Natural killer cell (primary cell): ENCODE measurements around the gene SIGLEC5. TPM values are rescaled to one million over a fixed set of nuclear protein-coding genes. Genes with fewer than 3 reads are reported as not detected.

ENCODE experiments used
- ATAC-seq, 3 donors: fragments of 150-1000 bp in 2 of 3; fragments of 200-7000 bp in 1 of 3; cut with Tn5 transposase; 1 replicate in 1 of 3; 2 replicates in 2 of 3; pipeline ENCODE4 v1.10.0; 2021; ENCODE audit warnings: mild to moderate bottlenecking in 2 of 3, moderate library complexity in 2 of 3
- DNase-seq, 2 donors: peaks; one replicate each; pipeline versions ENCODE4 v3.0.0 to v3.0.0-alpha.2; 2013 to 2021; ENCODE audit warnings: mixed read lengths in 1 of 2
- H3K27ac ChIP-seq: one replicate; pipeline ENCODE4 v1.5.1; 2013; ENCODE audit warnings: mild to moderate bottlenecking, low read length
- H3K27me3 ChIP-seq: one replicate; pipeline ENCODE4 v1.6.1; 2013; ENCODE audit warnings: low read length; ENCODE audit not compliant: control insufficient read depth, insufficient read depth
- H3K36me3 ChIP-seq: one replicate; pipeline ENCODE4 v1.6.1; 2013; ENCODE audit warnings: low read length; ENCODE audit not compliant: control insufficient read depth, insufficient read depth
- H3K4me1 ChIP-seq: one replicate; pipeline ENCODE4 v1.6.1; 2013; ENCODE audit warnings: low read length; ENCODE audit not compliant: control insufficient read depth, insufficient read depth
- H3K4me3 ChIP-seq: one replicate; pipeline ENCODE4 v1.5.1; 2013; ENCODE audit warnings: low read length
- H3K9me3 ChIP-seq: one replicate; pipeline ENCODE4 v1.6.1; 2013; ENCODE audit warnings: low read length; ENCODE audit not compliant: control insufficient read depth, insufficient read depth
- H3K27ac Mint-ChIP-seq, 2 donors: one replicate each; pipeline ENCODE4 v1.8.0; 2022; ENCODE audit warnings: mild to moderate bottlenecking in 2 of 2, mixed read lengths in 2 of 2, moderate library complexity in 1 of 2
- H3K27me3 Mint-ChIP-seq, 2 donors: one replicate each; pipeline ENCODE4 v1.8.0; 2022; ENCODE audit warnings: low read depth in 2 of 2, mixed read lengths in 2 of 2
- H3K36me3 Mint-ChIP-seq: one replicate; pipeline ENCODE4 v1.8.0; 2022; ENCODE audit warnings: mixed read lengths
- H3K4me1 Mint-ChIP-seq, 2 donors: one replicate each; pipeline ENCODE4 v1.8.0; 2022; ENCODE audit warnings: mixed read lengths in 2 of 2
- H3K4me3 Mint-ChIP-seq: one replicate; pipeline ENCODE4 v1.8.0; 2022; ENCODE audit warnings: mild to moderate bottlenecking, moderate library complexity, mixed read lengths
- H3K9me3 Mint-ChIP-seq, 2 donors: one replicate each; pipeline ENCODE4 v1.8.0; 2022; ENCODE audit warnings: mixed read lengths in 2 of 2
- WGBS: methylation state at CpG from one replicate; pipeline ENCODE4 v1.1.7; 2013; ENCODE audit warnings: missing lambda C conversion rate; ENCODE audit not compliant: insufficient coverage; 5-methylcytosine and 5-hydroxymethylcytosine counted together
- intact Hi-C: fragments of 100-400 bp; cut with micrococcal nuclease; formaldehyde crosslinking; loops from one replicate; pipeline ENCODE4 v1.14.2; 2022
- total RNA-seq, 4 donors: library from RNA; stranded (reverse); fragments of 120-200 nt in 1 of 4; gene quantifications; one replicate each; pipeline versions ENCODE4 v1.2.3 to v1.2.4, GENCODE V29; 2013 to 2022
- TF ChIP-seq, protein P1 (sequence below): fragments of 200-600 bp; IDR thresholded peaks from one replicate; pipeline ENCODE4 v1.8.0; 2022; ENCODE audit warnings: antibody characterized with exemption

Gene SIGLEC5
- total RNA-seq, 3 donors from 2014 or later (not counting 1 experiment from before 2014, with no cell fraction given), result 0.54 to 1.0 (median 0.90) TPM

DNA sequence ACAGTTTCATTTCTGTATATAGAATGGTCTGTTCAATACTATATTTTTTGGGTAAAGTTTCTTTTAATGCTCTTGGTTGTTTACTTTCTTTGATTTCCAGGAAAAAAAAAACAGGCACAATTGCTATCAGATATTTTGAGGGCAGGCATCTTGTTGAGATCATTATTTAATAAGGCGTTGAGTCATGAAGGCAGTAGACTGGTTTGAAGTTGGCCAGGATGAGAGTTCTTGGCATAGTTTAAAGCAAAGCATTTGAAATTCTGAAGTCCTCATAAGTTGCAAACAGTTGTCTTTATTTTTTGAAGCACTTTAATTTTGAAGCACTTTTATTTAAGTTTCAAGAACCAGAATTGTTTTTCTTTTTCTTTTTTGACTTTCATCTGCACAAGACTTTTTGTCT, 61.7 kb downstream of the SIGLEC5 start:
- DNase-seq, result no peak
- H3K27ac ChIP-seq, result no peak overlapping the region
- intact Hi-C loops, result no loop called here
- Mint-ChIP-seq H3K27ac (no peak overlapping the region), H3K4me1 (peaks cover 23 to 33% of the 10 kb centered on the region in 2 donors), H3K27me3 (peaks cover 20 to 39% of the 10 kb centered on the region in 2 donors), H3K9me3 (no peaks in the 10 kb centered on the region), H3K36me3 (no peaks in the 10 kb centered on the region), H3K4me3 (no peak overlapping the region)
- H3K4me1 ChIP-seq, result peaks cover 23% of the 10 kb centered on the region
- H3K9me3 ChIP-seq, result no peaks in the 10 kb centered on the region
- TF ChIP-seq, protein P1, sequence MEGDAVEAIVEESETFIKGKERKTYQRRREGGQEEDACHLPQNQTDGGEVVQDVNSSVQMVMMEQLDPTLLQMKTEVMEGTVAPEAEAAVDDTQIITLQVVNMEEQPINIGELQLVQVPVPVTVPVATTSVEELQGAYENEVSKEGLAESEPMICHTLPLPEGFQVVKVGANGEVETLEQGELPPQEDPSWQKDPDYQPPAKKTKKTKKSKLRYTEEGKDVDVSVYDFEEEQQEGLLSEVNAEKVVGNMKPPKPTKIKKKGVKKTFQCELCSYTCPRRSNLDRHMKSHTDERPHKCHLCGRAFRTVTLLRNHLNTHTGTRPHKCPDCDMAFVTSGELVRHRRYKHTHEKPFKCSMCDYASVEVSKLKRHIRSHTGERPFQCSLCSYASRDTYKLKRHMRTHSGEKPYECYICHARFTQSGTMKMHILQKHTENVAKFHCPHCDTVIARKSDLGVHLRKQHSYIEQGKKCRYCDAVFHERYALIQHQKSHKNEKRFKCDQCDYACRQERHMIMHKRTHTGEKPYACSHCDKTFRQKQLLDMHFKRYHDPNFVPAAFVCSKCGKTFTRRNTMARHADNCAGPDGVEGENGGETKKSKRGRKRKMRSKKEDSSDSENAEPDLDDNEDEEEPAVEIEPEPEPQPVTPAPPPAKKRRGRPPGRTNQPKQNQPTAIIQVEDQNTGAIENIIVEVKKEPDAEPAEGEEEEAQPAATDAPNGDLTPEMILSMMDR, result no peak
- no peaks in the 10 kb centered on the region for H3K27me3 ChIP-seq
- no peaks in the 10 kb centered on the region for H3K36me3 ChIP-seq
- 93% methylated on average over 1 of the region's 1 CpG for WGBS
- no peak for ATAC-seq
- no peak overlapping the region for H3K4me3 ChIP-seq

DNA sequence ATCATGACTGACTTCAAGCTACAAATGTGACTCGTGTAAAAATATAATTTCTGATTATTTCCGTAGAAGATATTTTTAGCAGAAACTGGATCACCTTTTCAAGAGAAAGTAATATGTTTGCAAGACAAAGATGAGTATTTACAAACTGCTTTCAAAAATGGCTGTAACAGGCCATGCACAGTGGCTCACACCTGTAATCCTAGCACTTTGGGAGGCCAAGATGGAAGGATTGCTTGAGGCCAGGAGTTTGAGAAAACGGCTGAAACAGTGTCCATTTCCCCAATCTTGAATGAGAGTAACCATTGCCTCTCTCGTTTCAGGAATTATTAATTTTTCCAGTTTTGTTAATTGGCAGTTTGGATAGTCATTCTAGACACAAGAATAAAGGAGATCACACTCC, 62.6 kb downstream of the SIGLEC5 start:
- Mint-ChIP-seq H3K27ac (no peak overlapping the region), H3K9me3 (no peaks in the 10 kb centered on the region), H3K36me3 (no peaks in the 10 kb centered on the region), H3K4me1 (peaks cover 23 to 29% of the 10 kb centered on the region in 2 donors), H3K27me3 (peaks cover 21 to 42% of the 10 kb centered on the region in 2 donors), H3K4me3 (no peak overlapping the region)
- 91% methylated on average over 4 of the region's 4 CpGs for WGBS
- no peaks in the 10 kb centered on the region for H3K36me3 ChIP-seq
- TF ChIP-seq, protein P1, result no peak
- no peak overlapping the region for H3K4me3 ChIP-seq
- H3K9me3 ChIP-seq, result no peaks in the 10 kb centered on the region
- DNase-seq (no peak), ATAC-seq (no peak)
- no peak overlapping the region for H3K27ac ChIP-seq
- H3K4me1 ChIP-seq, result peaks cover 23% of the 10 kb centered on the region
- H3K27me3 ChIP-seq, result no peaks in the 10 kb centered on the region
- intact Hi-C loops, result no loop called here

DNA sequence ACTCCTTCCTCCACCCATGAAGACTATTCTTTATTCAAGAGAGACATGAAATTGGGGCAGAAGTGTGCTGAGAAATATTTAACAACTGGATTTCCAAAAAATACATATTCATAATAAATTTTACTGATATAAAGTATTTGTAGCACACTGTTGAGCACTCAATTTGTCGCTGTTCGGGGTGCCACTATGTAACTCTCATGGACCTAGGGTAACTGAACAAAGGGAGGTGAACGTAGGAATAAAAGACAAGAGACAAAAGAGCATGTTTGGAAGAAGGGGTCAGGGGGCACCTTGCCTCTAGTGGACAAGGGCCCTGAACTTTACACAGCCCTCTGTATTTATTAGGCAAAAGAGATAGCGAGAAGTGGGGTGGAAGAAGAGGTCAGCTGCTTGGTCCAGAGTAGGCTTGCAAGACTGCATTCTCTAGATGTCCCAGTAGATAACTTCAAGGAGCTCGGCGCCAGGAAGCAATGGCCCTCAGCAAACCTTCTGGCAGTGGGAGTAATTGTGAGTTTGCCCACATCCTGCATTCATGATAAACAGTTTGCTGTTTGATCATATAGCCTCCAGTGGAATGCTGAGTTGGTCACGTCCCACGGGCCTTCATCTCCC, 63.6 kb downstream of the SIGLEC5 start:
- intact Hi-C loops, result no loop called here
- Histone ChIP-seq H3K27ac (no peak overlapping the region), H3K36me3 (no peaks in the 10 kb centered on the region), H3K4me1 (peaks cover 18% of the 10 kb centered on the region), H3K27me3 (no peaks in the 10 kb centered on the region), H3K4me3 (no peak overlapping the region), H3K9me3 (no peaks in the 10 kb centered on the region)
- Mint-ChIP-seq H3K4me1 (peaks cover 14 to 19% of the 10 kb centered on the region in 2 donors), H3K27ac (no peak overlapping the region), H3K4me3 (no peak overlapping the region), H3K27me3 (peaks cover 25 to 46% of the 10 kb centered on the region in 2 donors), H3K9me3 (no peaks in the 10 kb centered on the region), H3K36me3 (no peaks in the 10 kb centered on the region)
- no peak for ATAC-seq
- DNase-seq, result no peak
- 68% methylated on average over 6 of the region's 8 CpGs for WGBS
- TF ChIP-seq, protein P1, result no peak

DNA sequence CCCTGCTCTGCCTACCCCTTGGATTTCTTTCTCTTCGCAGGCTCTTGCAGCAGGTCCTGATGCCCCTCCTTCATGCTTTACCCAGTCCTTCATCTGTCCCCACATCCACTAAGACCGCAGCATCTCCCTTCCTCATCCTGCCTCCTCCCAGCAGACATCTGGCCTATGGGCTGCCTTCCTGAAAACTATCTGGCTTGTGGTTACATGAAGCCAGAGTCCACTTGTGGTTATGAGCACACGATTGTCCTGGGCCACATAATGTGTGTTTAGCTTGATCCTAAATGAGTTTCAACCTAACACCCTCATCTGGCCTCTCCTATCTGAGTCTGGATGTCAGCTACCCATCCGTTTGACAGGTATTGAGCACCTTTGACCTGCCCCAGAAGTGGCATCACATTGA, 64.6 kb downstream of the SIGLEC5 start:
- H3K4me3 Mint-ChIP-seq, result no peak overlapping the region

More for the DNA sequence above, 64.6 kb downstream of the SIGLEC5 start:
- no peaks in the 10 kb centered on the region for H3K36me3 Mint-ChIP-seq
- intact Hi-C loops, result no loop called here
- H3K4me1 Mint-ChIP-seq, result peaks cover 3 to 9% of the 10 kb centered on the region in 2 donors
- Histone ChIP-seq H3K4me3 (no peak overlapping the region), H3K36me3 (no peaks in the 10 kb centered on the region), H3K4me1 (peaks cover 12% of the 10 kb centered on the region), H3K9me3 (no peaks in the 10 kb centered on the region), H3K27me3 (no peaks in the 10 kb centered on the region), H3K27ac (no peak overlapping the region)
- H3K9me3 Mint-ChIP-seq, result no peaks in the 10 kb centered on the region
- no peak for ATAC-seq
- 51% methylated on average over 4 of the region's 4 CpGs for WGBS
- H3K27me3 Mint-ChIP-seq, result peaks cover 29 to 46% of the 10 kb centered on the region in 2 donors
- no peak for DNase-seq
- no peak overlapping the region for H3K27ac Mint-ChIP-seq
- TF ChIP-seq, protein P1, result no peak
